Ammon's horn (tissue), 1 donor: ENCODE measurements around the gene MRPS10.
"Not testable (repeated sequence)": the region's sequence is repeated elsewhere in the genome, so short reads cannot be mapped to it uniquely, and the experiment has no call there.

Experiments used
- DNase-seq: peaks from one replicate; pipeline ENCODE4 v3.0.0-alpha.2; 2016; ENCODE audit warnings: low spot score

Gene MRPS10

DNA sequence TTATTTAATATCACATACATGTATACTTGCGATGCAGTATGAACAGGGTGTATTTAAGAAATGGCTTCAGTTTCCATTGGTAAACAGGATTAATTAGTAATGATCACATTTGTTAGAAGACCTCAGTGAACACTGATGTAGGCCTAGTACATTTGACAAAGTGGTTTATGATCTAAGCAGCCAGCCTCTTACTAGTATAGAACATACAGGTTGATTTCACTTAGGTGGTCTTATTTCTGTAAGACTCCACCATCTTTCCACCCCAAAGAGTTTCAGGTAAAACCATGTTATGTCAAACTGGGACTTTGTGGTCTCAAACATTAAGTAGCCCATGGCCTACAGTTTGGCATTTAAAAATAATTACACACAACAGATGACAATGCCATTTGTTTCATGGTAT, 20.2 kb upstream of the MRPS10 start:
- no peak for DNase-seq

DNA sequence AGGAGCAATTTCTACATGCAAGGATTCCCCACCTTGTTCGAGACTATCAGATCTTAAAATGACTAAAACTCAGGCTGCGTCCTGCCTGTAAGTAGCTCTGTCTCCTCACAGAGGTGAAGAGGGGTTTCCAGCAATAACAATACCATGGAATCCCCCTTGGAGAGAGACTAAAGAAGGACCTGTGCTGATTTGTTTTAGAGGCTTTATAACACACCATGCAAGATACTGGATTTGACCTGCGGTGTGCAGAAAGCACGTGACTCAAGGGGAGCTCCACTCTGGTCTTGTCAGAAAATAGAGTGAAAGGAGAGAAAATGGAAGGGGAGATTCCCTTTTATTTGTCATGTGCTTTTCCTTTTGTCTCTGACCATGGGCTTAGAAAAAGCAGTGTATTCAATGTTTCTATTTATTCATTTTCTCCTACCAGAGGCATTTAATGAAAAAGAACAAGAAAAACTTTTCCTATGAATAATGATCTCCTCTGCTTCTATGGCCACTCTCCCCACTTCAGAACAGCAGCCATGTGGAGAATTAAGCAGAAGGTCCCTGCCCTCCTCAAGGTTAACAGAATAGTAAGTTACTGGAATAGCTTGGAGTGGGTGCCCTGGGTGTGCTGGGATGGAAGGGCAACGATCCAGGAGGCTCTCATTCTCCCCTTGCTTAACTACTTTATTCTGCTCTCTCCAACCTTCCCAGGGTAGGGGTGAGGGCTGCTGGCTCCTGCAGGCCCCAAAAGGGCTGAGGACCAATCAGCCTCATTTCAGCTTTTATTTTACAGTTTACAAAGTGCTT, 19.2 kb upstream of the MRPS10 start:
- no peak for DNase-seq

DNA sequence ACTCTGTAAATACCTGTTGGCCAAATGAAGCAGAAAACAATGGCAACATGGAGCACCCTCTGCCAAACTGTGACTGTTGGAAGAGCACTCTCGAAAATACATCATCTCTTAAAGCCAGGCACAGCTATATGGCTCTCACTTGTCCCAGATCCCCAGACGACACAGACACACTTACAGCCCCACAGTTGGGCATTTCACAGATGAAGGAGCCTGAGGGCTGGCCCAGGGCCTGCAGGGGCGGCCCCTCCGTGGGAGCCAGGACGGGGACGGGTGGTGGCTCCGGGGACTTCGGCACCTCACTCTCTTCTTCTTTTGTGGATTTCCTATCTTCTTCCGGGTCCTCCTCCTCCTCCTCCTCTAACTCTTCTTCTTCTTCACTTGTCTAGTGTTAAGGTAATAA, 18.4 kb upstream of the MRPS10 start:
- no peak for DNase-seq

DNA sequence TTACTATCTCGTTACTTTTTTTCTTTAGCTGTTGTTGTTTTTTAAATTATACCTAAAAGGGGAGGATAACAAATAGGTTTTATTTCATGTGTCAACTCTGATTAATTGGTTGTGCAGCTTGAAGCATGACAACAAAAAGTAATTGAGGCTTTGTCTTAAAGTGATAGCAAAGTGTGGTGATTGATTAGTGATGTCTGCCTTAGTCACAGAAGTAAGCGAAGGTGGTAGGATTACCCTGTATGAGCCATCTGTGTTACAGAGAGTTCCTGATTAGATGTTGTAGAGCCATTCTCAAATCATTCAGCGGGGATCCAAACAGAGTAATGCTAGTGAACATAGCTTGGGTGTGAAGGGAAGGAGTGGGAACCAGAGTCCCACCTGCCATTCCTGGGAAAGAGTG, 14.4 kb upstream of the MRPS10 start:
- no peak for DNase-seq

DNA sequence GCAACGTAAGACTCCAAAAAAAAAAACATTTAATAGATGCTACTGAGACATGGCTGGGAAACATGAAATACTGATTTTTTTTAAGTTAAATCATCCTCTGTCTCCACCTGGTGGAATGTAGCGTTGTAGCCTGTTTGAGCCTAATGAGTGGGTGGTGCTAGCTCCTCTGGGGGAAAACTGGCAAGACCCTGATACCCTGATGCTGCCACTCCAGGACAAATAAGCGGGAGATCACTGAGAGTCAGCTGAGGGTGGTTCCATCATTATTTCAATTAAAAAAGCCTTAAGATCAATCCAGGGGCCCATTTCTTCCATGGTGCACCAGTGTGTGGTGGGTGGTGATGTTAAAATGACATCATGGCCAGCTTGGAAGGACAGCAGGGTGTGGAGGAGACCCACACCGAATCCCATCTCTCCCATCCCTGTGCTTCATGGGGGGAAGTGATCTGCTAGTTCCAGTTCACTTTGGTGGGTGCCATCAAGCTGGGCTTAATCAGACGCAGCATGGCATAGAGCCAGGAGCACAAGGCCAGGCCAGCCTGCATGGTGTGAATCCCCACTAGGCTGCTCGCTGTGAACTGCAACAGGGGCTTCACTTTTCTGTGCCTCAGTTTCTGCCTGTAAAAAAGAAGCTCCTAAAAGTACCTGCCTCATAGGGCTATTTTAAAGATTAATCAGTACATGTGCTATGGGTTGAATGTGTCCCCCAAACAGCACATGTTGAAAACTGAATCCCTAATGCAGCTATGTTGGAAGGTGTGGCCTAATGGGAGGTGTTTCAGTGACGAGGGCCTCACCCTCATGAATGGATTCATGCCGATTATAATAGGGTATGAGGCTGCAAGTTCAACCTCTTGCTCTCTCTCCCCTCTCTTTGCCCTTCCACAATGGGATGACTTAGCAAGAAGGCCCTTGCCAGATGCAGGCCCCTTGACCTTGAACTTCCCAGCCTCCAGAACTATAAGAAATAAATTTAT, 13.0 kb upstream of the MRPS10 start:
- no peak for DNase-seq

DNA sequence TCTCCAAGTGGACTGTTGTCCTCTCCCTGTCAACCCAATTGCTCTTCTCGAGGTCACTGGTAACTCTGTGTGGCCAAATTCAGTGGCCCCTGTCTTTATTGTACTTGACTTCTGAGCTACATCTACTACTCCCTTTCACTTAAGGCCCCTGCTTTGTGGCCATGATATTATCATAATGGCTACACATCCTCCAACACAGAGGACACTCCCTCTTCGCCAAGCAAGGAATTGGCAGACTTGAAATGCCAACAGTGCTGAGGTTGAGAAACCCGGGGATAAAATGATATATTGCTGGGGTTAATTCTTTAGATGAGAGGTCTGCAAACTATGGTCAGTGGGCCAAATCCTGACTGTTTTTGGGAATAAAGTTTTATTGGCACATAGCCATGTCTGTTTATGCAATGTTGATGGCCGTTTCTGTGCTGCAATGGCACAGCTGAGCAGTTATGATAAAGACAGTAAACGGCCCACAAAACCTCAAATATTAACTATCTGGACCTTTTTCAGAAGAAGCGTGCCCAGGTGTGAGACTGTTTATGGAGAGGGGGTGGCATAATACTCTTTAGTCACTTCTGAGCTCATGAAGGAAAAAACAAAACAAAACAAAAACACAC, 12.0 kb upstream of the MRPS10 start:
- DNase-seq: no peak

DNA sequence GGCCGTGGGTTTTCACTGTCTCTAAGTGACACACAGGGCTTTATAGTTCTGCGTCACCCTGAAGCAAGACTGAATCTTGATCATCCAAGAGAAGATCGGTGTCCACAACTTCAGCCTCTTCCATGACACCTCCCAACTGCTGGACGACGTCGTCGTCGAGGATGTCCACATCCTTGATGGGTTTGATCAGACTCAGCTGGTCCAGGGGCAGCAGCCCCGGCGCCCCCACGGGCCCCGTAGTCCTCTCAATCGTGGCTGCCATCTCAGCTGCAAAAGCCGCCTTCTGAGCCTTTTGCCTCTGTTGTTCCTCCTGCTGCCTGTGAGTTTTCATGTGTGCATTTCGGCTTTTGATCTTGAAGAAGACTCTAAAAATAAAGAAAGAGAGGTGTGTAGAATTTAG, 10.6 kb upstream of the MRPS10 start:
- no peak for DNase-seq

DNA sequence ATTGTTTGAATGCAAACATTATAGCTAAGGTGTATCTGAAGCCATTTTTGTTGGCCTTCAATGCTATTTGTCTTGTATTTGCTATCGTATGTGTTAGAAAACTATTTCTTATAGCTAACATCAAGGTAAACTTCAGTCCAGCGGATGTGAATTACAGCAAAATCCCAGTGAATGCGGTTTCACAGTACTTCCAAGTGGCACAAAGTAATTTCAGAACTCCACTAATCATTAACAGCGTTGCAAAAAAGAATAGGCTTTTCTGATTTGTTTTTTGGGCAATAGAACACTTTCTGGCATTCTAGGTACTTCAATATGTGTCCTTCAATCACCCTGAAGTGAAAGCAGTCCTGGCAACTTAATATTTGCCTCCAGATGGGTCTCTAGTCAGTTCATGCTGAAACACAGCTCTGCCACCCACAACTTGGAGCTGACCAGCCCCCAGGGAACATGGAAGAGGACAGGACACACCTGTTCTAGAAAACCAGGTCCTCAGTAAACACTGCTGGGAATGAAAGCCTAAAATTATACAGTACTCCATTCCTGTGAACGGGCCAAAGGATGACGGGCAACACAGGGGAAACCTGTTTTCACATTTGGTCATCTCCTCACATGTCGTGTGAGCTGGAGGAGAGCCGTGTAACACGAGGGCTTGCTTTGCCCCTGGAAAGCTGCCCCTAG, 9.7 kb upstream of the MRPS10 start:
- no peak for DNase-seq

DNA sequence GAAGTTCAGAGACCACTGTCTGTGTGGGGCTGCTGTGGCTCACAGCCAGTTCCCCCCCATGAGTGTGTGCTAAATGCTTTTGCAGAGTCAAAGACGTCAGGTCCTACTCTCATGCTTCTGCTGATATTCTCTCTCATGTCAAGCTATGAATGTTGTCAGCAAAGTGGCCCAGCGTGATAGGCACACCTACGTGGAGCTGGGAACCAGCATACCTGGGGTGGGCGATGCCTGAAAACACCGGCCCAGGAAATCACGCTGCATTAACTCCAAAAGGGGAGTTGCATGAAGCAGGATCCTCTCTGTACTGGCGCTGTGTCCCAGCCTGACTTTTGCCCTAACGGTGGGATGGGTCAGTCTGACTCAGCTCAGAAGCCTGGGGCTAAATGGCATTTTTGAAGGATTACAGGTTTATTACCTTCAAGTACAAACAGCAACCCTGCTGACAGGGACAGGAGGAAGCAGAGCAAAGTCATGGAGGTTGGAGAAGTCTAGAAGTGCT, 9.0 kb upstream of the MRPS10 start:
- DNase-seq: no peak

DNA sequence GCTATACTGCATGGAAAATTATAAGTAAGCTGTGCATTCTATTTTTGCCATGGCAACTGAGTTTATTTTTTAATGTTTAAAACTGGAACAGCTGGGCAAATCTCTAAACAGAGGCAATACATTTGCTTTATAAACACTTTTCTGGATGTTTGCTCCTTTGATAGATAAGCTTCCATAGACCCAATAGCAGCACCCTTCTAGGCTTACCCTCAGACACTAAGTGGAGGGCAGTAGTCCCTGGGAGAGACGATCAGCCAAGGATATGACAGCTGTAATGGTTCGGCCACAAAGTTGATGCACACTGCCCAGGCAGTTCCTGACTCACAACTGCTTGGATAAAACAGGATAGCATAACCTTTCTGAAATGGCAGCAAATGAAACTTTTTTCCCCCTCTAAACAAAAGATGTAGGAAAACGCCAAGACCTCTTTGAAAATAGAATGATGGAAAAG, 8.5 kb upstream of the MRPS10 start:
- DNase-seq: no peak

DNA sequence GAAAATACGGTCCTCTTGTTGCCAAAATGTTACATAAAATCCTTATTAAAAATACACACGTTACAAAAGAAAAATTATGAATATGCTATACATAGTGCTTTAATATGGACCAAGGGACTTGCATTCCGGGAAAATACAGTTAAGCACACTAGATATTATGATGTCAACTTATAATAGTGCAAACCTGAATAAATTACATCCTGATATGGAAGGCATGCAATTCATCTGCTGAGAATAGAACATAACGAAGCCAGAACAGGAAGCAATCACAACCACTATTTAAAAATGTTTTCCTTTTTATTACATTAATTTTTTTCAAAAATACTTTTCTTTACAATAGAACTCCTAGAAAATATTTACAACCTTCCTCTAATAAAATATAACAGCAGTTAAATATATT, 7.8 kb upstream of the MRPS10 start:
- DNase-seq: no peak

DNA sequence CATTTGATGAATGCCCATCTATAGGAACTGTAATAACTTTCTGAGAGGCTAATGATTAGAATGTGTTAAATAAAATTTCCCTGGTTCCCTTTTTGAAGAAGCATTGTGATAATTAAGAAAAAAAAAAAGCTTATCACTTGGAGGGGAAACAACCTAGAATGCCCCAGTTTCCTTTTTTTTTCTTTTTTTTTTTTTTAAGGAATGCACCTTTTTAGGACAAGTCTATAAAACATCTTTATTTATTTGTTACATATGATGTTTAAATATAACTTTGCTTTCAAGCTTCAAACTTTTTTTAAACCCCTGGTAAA, 7.3 kb upstream of the MRPS10 start:
- DNase-seq: no peak

DNA sequence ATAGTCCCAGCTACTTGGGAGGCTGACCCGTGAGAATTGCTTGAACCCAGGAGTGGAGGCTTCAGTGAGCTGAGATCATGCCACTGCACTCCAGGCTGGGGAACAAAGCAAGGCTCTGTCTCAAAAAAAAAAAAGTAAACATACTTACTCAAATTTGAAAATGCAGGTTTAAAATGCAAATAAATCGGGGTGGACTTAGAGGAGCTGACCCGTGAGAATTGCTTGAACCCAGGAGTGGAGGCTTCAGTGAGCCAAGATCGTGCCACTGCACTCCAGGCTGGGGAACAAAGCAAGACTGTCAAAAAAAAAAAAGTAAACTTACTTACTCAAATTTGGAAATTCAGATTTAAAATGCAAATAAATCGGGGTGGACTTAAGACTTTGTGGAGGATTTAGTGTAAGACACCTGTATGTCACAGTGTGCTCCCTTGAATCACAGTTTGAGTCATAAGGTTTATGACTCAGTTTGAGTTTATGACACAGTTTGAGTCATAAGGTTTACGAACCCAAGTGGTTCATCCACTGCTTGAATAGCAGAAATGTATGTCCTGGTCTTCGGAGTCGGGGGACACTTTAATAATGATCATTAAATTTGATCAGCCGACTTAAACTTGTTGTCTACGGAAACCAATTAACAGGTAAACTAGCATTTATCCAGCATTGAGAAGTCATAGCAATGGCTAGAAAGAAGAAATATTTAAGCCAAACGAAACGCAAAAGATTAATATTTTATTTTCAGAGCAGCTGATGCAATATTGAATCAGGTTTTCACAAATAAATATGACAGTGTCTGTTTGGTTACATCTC, 6.8 kb upstream of the MRPS10 start:
- DNase-seq: no peak

DNA sequence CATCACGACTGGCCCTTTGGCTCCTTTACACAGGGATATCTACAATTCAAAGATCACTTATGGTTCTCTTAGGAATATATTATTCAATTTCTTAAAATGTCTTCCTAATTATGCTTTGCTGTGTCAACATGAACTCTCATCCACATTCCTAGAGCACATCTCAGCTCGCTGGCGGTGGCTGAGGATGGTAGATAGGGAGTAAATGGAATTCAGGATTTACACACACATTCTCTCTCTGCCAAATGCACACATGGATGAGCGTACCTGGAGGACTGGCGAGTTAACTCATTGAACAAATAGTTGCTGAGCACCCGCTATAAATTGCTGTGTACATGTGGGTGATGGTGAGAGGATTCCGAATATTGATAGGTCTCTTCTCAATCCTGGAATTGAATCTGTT, 4.8 kb upstream of the MRPS10 start:
- no peak for DNase-seq

DNA sequence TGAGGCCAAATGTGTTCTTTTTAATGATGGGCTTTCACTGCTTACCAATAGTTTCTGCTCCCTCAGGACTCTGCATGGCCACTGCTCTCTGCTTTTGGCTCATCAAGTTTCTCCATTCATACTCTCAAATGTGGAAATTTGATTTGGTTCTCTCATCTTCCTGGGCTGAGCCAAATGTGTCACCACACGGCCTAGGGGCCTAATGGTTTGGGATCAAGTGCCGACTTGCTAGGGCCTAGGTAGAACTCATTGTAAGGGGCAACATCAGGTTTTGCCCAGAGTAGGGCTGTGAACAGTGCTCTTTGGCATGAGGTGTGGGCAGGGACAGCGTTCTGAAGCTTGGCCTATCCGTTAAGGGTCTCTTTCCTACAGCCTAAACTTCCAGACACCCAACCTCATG, 3.9 kb upstream of the MRPS10 start:
- DNase-seq: no peak

DNA sequence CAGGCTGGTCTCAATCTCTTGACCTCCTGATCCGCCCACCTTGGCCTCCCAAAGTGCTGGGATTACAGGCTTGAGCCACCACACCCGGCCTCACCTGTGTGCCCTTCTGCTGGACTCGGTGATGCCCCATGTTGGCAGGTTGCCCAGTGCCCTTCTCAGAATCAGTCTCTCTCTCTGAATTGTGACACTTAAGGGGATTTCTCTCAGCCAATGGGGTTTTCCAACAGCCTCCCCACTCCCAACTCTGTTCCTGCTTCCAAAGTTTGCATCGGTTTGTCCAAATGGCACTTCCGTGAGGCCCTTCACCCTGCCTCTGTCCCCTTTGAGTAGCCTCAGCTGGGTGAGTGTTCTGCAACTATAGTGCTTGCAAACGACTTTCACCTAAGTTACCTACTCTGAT, 3.1 kb upstream of the MRPS10 start:
- no peak for DNase-seq

DNA sequence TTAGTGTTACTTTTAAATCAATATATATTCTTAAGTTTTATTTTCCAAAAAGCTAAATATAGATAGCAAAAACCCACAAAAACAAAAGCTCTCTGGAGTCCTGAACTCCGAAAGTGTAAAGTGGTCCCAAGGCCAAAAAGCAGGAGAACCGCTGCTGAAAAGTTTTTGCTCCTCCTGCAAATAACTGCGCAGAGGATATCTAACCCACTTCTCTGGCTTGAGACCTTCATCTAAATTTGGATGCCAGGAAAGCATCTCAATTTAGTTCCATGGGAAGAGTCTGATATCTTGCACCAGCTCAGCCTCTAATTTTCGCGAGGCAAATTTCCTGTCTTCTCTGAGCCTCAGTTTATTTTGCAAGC, 523 bp downstream of the MRPS10 start:
- no peak for DNase-seq

DNA sequence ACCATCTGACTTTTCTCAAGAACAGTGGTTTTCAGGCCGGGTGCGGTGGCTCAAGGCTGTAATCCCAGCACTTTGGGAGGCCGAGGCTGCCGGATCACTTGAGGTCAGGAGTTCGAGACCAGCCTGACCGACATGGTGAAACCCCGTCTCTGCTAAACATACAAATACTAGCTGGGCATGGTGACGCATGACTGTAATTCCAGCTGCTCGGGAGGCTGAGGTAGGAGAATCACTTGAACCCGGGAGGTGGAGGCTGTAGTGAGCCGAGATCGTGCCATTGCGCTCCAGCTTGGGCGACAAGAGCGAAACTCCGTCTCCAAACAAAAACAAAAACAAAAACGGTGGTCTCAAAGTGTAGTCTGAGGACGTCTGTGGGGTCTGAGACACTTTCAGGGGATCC, 1.2 kb downstream of the MRPS10 start:
- DNase-seq: not testable (repeated sequence)

DNA sequence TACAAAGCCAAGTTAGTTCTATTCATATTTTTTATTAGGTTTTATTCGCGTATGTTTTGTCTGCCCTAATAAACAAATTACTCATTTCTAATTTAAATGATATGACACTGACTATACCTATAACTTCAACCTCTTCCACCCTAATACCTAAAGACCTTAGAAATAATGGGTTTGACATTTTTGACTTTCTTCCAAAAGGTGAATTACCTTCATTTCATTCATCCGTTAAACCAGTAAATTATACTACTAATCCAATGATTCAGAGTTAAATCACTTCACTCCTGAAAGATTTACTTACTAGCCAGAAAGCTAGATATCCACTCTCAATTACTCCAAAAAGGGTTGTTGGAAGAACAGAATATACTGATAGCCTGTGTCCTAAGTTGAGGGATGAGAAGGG, 5.2 kb downstream of the MRPS10 start:
- DNase-seq: no peak

DNA sequence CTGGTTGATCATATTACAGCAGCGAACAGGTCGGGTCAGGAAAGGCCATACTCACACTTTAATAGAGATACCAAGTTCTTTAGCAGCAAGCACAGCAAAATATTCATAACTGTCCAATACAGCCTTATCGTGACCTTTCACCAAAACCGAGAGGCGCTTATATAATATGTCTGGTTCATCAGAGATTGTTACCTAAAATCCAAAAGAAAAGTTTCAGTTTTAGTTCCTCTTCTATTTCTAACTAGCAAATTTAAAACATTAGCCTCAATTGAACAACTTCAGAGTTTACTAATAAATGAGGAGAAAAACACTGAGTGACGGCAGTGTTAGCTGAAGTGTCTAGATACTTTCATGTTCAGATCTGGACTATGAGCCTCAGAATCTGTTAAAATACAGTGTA, 5.9 kb downstream of the MRPS10 start:
- DNase-seq: no peak

DNA sequence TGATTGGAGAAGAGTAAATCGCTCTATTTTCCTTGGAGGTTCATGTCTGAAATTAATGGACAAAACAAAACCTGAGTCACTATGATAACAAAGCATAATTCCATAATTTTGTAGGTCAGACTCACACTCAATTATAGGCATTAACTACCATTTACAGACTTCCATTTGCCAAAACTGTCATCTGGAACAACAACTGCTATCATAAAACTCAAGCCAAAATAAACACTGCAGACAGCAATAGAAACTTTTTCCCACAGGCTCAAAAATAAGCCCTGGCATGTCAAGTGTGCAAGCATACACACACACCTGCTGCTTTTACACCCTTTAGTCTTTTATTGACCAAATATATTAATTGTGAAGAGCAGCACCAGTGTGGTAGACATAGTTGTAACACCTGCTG, 7.1 kb downstream of the MRPS10 start:
- DNase-seq: no peak
